Naive B cell (primary cell): ENCODE measurements around the gene ZNF511. TPM values are rescaled to one million over a fixed set of nuclear protein-coding genes. Genes with fewer than 3 reads are reported as not detected.
"Not testable (repeated sequence)": the region's sequence is repeated elsewhere in the genome, so short reads cannot be mapped to it uniquely, and the experiment has no call there.

ENCODE experiments used
- ATAC-seq, 2 donors: fragments of 150-1000 bp; cut with Tn5 transposase; 2 replicates each; pipeline ENCODE4 v1.10.0; 2021; ENCODE audit warnings: low read depth in 2 of 2, mild to moderate bottlenecking in 2 of 2, moderate library complexity in 2 of 2
- DNase-seq: peaks from one replicate; pipeline ENCODE4 v3.0.0; 2022
- H3K27ac Mint-ChIP-seq, 6 donors: one replicate each; pipeline ENCODE4 v1.8.0; 2020 to 2022; ENCODE audit warnings: mild to moderate bottlenecking in 6 of 6, mixed read lengths in 6 of 6, moderate library complexity in 5 of 6, inconsistent platforms in 2 of 6
- H3K27me3 Mint-ChIP-seq, 3 donors: one replicate each; pipeline ENCODE4 v1.8.0; 2021 to 2022; ENCODE audit warnings: mixed read lengths in 3 of 3, mild to moderate bottlenecking in 1 of 3
- H3K36me3 Mint-ChIP-seq, 2 donors: one replicate each; pipeline ENCODE4 v1.8.0; 2020 to 2022; ENCODE audit warnings: mixed read lengths in 2 of 2, inconsistent platforms in 1 of 2, mild to moderate bottlenecking in 1 of 2
- H3K4me1 Mint-ChIP-seq, 3 donors: one replicate each; pipeline ENCODE4 v1.8.0; 2020 to 2022; ENCODE audit warnings: mixed read lengths in 3 of 3, inconsistent platforms in 1 of 3, mild to moderate bottlenecking in 1 of 3, moderate library complexity in 1 of 3
- H3K4me3 Mint-ChIP-seq, 8 donors: one replicate each; pipeline ENCODE4 v1.8.0; 2020 to 2022; ENCODE audit warnings: mild to moderate bottlenecking in 8 of 8, mixed read lengths in 8 of 8, moderate library complexity in 8 of 8, inconsistent platforms in 2 of 8
- H3K9me3 Mint-ChIP-seq, 7 donors: one replicate each; pipeline ENCODE4 v1.8.0; 2020 to 2022; ENCODE audit warnings: mixed read lengths in 7 of 7, mild to moderate bottlenecking in 5 of 7, inconsistent platforms in 2 of 7, moderate library complexity in 1 of 7
- polyA plus RNA-seq, 6 donors: library from polyadenylated mRNA; unstranded; fragments of 300-500 nt; fragmentation: Illumina TruSeq; gene quantifications; one replicate each; pipeline ENCODE4 v1.2.3, GENCODE V29; 2021; ENCODE audit warnings: low read depth in 6 of 6

ZNF511 gene, protein sequence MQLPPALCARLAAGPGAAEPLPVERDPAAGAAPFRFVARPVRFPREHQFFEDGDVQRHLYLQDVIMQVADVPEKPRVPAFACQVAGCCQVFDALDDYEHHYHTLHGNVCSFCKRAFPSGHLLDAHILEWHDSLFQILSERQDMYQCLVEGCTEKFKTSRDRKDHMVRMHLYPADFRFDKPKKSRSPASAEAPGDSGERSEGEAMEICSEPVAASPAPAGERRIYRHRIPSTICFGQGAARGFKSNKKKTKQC
- 10 to 100 TPM; 60.6 to 86.0 (median 75.6) TPM for polyA plus RNA-seq

DNA sequence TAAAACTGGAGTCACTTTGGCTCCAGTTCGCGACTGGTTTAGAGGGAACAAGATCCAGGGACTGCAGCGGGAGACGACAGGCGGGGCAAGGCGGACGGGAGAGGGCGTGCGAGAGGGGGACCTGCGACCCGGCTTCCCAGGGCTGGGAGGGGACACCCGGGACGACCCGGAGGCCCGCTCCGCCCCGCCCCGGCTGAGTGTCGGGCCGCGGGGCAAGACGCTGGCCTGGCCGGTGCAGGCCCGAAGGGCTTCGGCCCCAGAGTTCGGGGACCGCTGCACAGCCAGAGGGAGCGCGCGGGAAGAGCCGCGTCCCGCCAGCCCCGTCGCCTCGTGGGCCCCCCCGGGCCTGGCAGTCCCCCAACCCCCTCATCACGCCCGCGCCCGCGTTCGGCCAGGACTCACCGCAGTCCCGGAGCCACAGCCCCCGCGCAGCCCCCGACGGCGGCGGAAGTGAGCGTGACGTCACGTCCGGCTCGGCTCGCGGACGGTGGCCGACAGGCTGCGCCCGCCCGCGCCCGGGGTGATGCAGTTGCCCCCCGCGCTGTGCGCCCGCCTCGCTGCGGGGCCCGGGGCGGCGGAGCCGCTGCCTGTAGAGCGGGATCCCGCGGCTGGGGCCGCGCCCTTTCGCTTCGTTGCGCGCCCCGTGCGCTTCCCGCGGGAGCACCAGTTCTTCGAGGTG lies at the start of gene ZNF511, which contains the start of gene TUBGCP2:
Gene ZNF511, plus strand, starts transcription at position 494 of the 679 bp plus-strand sequence. Its CDS starts 30 bp downstream, at position 524.
Gene TUBGCP2, minus strand, starts transcription at position 452 of the 679 bp plus-strand sequence. CDS start 5,931 bp downstream, outside the sequence.
- Mint-ChIP-seq H3K4me3 (peak within 1 kb of the TSS; percentile 84 to 99 (median 98)), H3K4me1 (peaks cover 24 to 42% (median 29%) of the 10 kb centered on the region in 3 donors), H3K9me3 (no peaks in the 10 kb centered on the region), H3K36me3 (peaks cover 0 to 9% of the 10 kb centered on the region in 2 donors), H3K27me3 (peaks cover 0 to 4% (median 0%) of the 10 kb centered on the region in 3 donors), H3K27ac (peak within 1 kb of the TSS; percentile 98 to 100 (median 99))
- ATAC-seq (peak; percentile 70 to 74), DNase-seq (peak; percentile 93)

DNA sequence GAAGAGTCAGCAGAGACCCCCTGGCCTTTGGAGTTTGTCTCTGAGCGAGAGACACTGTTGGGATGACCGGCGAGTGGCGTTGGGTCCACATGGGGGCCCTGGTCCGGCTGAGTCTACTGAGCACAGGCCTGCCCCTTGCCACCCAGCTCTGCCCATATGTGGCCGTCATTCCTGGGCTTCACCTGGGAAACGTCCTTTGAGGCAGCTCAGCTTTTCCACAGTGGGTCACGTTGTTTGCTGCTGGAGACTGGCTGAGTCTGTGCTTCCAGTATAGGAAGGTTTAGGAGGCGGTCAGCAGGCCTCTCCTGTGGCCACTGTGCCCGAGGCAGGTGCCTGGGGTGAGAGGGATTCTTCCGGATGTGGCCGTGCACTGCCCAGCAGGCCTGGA lies 49.1 kb upstream of the ZNF511 start:
- H3K27me3 Mint-ChIP-seq = peaks cover 0 to 4% (median 0%) of the 10 kb centered on the region in 3 donors
- H3K4me3 Mint-ChIP-seq = peak overlapping the region; percentile 20 to 91 (median 76)
- peaks cover 42 to 64% (median 52%) of the 10 kb centered on the region in 3 donors for H3K4me1 Mint-ChIP-seq
- H3K9me3 Mint-ChIP-seq = no peaks in the 10 kb centered on the region
- no peak for ATAC-seq
- H3K36me3 Mint-ChIP-seq = no peaks in the 10 kb centered on the region
- peak overlapping the region in 5 of 6 donors; percentile 57 to 92 (median 89) for H3K27ac Mint-ChIP-seq
- no peak for DNase-seq

DNA sequence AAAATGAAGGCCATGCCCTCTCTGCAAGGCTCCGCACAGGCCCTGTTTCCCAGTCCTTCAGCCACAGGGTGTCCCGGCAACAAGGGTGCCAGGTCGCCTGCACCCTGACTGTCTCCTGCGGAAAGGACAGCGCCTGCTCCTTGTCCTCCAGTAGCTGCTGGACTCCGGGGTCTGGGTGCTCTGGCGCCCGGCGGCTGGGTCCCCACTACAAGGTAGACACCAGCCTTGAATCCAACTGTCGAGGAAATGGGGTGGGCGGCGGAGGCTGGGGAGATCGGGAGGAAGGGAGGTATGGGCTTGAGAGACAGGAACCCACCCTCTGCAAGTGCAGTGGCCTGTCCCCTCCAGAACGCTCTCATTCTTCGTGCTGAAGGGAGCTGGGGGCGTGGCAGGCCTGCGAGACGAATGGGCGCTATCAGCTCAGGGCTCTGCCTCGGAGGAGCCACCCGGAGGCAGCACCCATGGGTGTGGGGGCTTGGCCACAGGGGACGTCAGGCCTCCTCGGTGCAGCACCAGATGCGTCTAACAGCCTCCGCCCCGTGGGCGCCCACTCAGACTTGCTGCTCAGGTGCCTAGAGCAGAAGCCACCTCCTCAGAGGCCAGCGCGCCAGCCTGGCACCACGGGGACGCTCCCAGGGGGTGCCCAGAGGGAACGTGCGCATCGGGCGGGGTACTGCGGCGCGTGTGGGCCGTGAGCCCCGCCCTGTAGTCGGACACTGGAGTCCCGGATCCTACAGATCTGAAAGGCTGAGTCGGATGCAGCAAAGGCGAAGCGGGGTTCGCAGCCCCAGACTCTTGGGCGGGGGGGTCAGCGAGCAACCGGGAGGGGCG lies 47.6 kb upstream of the ZNF511 start:
- Mint-ChIP-seq H3K9me3 (no peaks in the 10 kb centered on the region), H3K27ac (peak overlapping the region; percentile 67 to 95 (median 86)), H3K27me3 (no peaks in the 10 kb centered on the region), H3K4me3 (peak overlapping the region; percentile 67 to 91 (median 80)), H3K4me1 (peaks cover 45 to 76% (median 65%) of the 10 kb centered on the region in 3 donors), H3K36me3 (no peaks in the 10 kb centered on the region)
- ATAC-seq (peak; percentile 65 to 71), DNase-seq (peak; percentile 81)

DNA sequence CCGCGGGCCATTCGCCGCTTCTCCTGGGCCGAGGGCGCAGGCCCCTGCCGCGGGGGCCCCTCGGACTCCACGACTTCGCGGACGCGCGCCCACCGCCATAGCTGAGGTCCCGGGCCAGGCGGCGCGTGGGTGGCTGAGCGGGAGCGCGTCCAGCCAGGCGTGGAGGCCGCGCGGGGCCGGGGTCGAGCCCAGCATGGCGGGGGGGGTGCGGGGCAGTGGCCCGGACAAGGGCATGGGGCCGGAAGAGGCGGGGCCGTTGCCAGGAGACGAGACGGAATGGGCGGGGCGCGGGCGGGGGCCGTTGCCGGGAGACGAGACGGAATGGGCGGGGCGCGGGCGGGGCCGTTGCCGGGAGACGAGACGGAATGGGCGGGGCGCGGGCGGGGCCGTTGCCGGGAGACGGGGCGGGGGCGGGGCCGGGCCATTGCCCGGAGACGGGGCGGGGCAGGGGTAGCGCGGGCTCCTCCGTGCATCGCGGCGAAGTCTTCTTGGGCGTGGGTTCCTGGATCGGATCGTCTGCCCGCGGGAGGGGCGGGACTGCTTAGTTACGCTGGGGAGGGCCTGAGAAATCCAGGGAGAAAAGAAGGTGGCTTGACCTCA lies 46.9 kb upstream of the ZNF511 start:
- no peaks in the 10 kb centered on the region for H3K27me3 Mint-ChIP-seq
- H3K9me3 Mint-ChIP-seq = no peaks in the 10 kb centered on the region

DNA sequence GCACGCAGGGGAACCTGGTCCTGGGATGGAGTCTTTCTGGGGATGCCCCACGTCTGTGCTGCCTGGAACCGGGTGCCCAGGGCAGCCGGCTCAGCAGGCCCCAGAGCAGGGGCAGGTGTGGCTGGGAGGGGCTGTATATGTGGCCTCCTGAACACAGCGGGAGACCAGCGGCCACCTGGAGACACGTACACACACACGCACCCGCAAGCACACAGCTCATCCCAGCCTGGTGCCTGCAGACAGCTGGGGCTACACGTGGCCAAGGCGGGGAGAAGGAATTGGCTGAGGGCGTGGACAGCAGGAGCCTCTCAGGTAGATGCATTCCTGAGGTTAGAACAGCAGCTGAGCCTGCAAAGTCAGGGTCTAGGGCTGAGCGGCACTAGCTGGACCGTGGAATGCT lies 46.0 kb upstream of the ZNF511 start:
- Mint-ChIP-seq H3K4me1 (peaks cover 40 to 65% (median 59%) of the 10 kb centered on the region in 3 donors), H3K9me3 (no peaks in the 10 kb centered on the region), H3K4me3 (peak overlapping the region in 7 of 8 donors; percentile 6 to 85 (median 80)), H3K27me3 (no peaks in the 10 kb centered on the region), H3K27ac (peak overlapping the region in 4 of 6 donors; percentile 54 to 93 (median 86)), H3K36me3 (no peaks in the 10 kb centered on the region)
- ATAC-seq = no peak
- no peak for DNase-seq

More for the DNA sequence above, 46.9 kb upstream of the ZNF511 start:
- peak overlapping the region; percentile 73 to 89 (median 82) for H3K4me3 Mint-ChIP-seq
- H3K36me3 Mint-ChIP-seq = no peaks in the 10 kb centered on the region
- peak overlapping the region; percentile 69 to 95 (median 84) for H3K27ac Mint-ChIP-seq
- DNase-seq (peak; percentile 75), ATAC-seq (peak; percentile 47 to 57)
- peaks cover 45 to 73% (median 65%) of the 10 kb centered on the region in 3 donors for H3K4me1 Mint-ChIP-seq

DNA sequence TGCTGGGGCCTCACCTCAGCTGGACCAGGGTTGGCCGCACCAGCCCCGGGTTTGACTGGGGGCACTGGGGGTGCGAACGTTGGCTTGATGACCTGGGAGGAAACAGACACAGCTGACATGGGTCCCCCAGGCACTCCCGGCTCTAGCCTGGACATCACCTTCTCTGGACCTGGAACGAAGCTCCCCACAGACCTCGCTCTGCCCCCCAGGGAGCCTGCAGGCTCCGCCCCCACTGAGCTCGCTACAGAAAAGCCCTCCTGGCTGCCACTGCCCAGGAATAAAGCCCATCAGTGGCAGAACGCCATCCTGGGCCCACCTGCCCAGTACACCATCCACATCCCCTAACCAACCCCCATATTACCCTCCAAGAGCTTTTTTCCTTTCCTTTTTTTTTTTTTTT lies 45.0 kb upstream of the ZNF511 start:
- Mint-ChIP-seq H3K4me1 (peaks cover 34 to 59% (median 51%) of the 10 kb centered on the region in 3 donors), H3K9me3 (no peaks in the 10 kb centered on the region), H3K27ac (peak overlapping the region in 2 of 6 donors; percentile 57 to 64), H3K27me3 (no peaks in the 10 kb centered on the region), H3K36me3 (no peaks in the 10 kb centered on the region), H3K4me3 (peak overlapping the region in 5 of 8 donors; percentile 30 to 74 (median 61))
- ATAC-seq = no peak
- no peak for DNase-seq

DNA sequence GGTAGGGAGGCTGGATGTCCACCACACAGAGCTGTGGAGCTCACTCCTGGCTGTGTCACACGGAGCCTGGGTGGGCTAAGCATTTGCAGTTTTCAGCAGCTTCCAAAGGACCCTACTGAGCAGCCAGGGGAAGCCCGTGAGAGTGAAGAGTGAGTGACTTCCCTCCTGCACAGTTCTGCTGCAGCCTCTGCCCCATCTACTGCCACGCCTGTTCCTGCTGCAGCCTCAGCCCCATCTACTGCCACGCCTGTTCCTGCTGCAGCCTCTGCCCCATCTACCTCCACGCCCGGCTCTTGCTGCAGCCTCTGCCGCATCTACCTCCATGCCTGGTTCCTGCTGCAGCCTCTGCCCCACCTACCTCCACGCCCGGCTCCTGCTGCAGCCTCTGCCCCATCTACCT lies 44.3 kb upstream of the ZNF511 start:
- H3K36me3 Mint-ChIP-seq = no peaks in the 10 kb centered on the region
- peak overlapping the region in 6 of 8 donors; percentile 30 to 74 (median 54) for H3K4me3 Mint-ChIP-seq
- DNase-seq (no peak), ATAC-seq (peak; percentile 36 to 45)
- H3K4me1 Mint-ChIP-seq = peaks cover 27 to 53% (median 44%) of the 10 kb centered on the region in 3 donors
- no peaks in the 10 kb centered on the region for H3K9me3 Mint-ChIP-seq
- peak overlapping the region in 4 of 6 donors; percentile 22 to 65 (median 58) for H3K27ac Mint-ChIP-seq
- no peaks in the 10 kb centered on the region for H3K27me3 Mint-ChIP-seq

DNA sequence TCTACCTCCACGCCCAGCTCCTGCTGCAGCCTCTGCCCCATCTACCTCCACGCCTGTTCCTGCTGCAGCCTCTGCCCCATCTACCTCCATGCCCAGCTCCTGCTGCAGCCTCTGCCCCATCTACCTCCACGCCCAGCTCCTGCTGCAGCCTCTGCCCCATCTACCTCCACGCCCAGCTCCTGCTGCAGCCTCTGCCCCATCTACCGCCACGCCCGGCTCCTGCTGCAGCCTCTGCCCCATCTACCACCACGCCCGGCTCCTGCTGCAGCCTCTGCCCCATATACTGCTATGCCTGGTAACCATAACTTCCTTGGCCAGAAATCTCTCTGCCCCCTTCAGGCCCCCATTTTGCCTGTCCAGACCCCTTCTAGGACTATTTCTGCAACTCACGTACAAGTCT lies 43.7 kb upstream of the ZNF511 start:
- H3K27me3 Mint-ChIP-seq, DNase-seq, H3K36me3 Mint-ChIP-seq, H3K9me3 Mint-ChIP-seq, ATAC-seq: not testable (repeated sequence)
- peak overlapping the region in 2 of 6 donors; percentile 26 to 64 for H3K27ac Mint-ChIP-seq
- H3K4me1 Mint-ChIP-seq = peaks cover 23 to 47% (median 38%) of the 10 kb centered on the region in 3 donors
- peak overlapping the region in 4 of 8 donors; percentile 16 to 68 (median 40) for H3K4me3 Mint-ChIP-seq

DNA sequence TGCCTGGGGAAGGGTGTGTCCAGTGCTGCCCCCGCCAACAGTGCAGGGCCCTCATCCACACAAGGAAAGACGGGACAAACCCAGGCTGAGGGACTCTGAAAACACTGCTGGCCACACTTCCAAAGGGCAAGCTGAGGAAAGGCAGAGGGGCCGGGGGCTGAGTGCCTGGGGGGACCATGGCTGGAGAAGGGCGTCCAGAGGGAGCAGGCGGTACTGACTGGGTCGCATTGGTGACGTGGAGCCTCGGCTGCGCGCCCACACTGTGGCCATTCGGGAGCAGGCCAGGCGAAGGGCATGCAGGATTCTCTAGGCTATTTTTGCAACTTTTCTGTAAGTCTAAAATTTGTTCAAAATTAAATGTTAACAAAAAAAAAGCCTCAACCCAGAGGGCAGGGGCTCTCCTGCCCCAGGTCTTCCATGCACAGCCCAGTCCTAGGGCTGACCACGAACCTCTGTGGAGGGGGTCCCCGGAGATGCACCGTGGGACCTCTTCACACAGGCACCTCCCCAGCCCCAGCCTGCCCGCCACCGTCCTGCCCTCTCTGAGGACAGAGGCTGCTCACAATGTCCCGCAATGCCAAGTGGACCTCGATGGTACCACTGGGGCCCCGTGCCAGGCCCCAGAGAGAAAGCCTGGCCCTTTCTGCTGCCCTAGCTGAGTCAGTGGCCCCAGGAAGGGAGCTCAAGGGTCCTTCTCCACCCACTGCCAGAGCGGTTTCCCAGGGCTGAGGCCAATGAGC lies 42.5 kb upstream of the ZNF511 start:
- Mint-ChIP-seq H3K4me1 (peaks cover 14 to 35% (median 27%) of the 10 kb centered on the region in 3 donors), H3K4me3 (peak overlapping the region in 1 of 8 donors; percentile 13), H3K36me3 (no peaks in the 10 kb centered on the region), H3K27ac (peak overlapping the region in 3 of 6 donors; percentile 37 to 66 (median 44)), H3K27me3 (no peaks in the 10 kb centered on the region), H3K9me3 (no peaks in the 10 kb centered on the region)
- ATAC-seq (no peak), DNase-seq (no peak)

DNA sequence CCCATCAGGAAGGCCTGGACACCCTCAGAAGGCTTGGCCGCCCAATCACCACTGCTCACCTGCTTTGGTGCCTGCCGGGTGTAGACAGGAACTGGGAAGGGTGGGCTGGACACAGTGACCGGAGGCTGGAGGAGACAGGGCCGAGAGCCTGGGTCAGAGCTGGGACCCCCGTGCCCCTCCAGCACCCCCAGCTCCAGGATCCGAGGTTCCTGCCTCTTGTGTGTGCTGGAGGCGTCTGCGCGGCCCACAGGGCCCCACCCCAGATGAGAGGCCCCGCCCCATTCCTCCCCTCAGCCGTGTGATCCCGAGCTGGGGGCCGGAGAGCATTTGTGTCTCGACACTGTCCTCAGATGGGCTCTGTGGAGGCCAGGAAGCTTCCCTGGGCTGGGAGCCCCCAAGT lies 41.4 kb upstream of the ZNF511 start:
- Mint-ChIP-seq H3K4me3 (no peak overlapping the region), H3K27ac (peak overlapping the region in 1 of 6 donors; percentile 38), H3K4me1 (peaks cover 14 to 32% (median 25%) of the 10 kb centered on the region in 3 donors), H3K36me3 (no peaks in the 10 kb centered on the region), H3K27me3 (no peaks in the 10 kb centered on the region), H3K9me3 (no peaks in the 10 kb centered on the region)
- ATAC-seq (no peak), DNase-seq (no peak)

DNA sequence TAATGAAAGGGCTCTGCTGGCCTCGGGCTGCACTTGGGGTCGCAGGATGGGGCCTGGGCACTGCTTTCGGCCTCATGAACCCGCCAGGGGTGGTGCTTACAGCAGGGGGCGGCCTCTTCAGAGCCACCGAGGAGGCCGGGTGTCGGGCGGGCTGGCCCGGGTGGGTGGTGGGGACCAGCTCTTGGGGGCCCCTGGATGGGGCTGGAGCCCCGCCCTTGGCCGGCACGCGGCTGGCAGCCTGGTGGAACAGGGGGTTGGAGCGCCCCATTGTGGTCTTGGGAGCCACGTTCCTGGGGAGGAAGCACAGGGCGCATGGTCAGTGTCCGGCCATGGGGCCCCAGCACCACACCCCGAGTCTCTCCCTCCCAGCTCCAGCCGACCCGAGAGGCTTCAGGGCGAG lies 40.9 kb upstream of the ZNF511 start:
- Mint-ChIP-seq H3K36me3 (no peaks in the 10 kb centered on the region), H3K4me1 (peaks cover 14 to 27% (median 25%) of the 10 kb centered on the region in 3 donors)

DNA sequence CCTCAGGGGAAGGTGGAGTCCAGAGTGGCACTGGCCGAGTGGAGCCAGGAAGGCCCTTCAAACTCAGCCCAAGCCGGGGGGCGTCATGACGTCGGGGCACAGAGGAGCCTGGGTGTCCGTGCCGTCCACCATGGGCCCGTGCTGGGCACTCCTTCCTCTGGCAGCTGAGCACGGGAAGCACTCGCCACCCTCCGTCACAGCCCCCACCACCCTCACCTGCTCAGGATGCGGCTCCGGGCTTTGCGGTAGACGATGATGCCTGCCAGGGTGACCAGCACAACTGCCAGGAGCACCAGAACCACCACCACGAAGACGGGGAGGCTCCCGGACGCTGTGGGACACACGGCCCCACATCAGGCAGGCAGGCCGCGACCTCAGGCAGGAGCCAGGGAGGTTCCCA lies 40.2 kb upstream of the ZNF511 start:
- H3K9me3 Mint-ChIP-seq = no peaks in the 10 kb centered on the region
- no peak overlapping the region for H3K27ac Mint-ChIP-seq
- no peaks in the 10 kb centered on the region for H3K36me3 Mint-ChIP-seq
- peaks cover 14 to 23% (median 22%) of the 10 kb centered on the region in 3 donors for H3K4me1 Mint-ChIP-seq
- DNase-seq = no peak
- H3K4me3 Mint-ChIP-seq = no peak overlapping the region
- ATAC-seq = no peak
- no peaks in the 10 kb centered on the region for H3K27me3 Mint-ChIP-seq

More for the DNA sequence above, 40.9 kb upstream of the ZNF511 start:
- H3K27me3 Mint-ChIP-seq = no peaks in the 10 kb centered on the region
- DNase-seq (no peak), ATAC-seq (no peak)
- no peak overlapping the region for H3K27ac Mint-ChIP-seq
- H3K4me3 Mint-ChIP-seq = no peak overlapping the region
- H3K9me3 Mint-ChIP-seq = no peaks in the 10 kb centered on the region
